Hematopoietic multipotent progenitor cell treated with erythropoietin and hydrocortisone succinate and interleukin-3 and kit ligand, for 17 days (in vitro differentiated cells): Measurements from ENCODE around the gene LMAN2.

Experiments used
- DNase-seq: peaks from one replicate; pipeline ENCODE4 v3.0.0-alpha.2; 2015; ENCODE audit warnings: low spot score

The LMAN2 gene, protein sequence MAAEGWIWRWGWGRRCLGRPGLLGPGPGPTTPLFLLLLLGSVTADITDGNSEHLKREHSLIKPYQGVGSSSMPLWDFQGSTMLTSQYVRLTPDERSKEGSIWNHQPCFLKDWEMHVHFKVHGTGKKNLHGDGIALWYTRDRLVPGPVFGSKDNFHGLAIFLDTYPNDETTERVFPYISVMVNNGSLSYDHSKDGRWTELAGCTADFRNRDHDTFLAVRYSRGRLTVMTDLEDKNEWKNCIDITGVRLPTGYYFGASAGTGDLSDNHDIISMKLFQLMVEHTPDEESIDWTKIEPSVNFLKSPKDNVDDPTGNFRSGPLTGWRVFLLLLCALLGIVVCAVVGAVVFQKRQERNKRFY

DNA sequence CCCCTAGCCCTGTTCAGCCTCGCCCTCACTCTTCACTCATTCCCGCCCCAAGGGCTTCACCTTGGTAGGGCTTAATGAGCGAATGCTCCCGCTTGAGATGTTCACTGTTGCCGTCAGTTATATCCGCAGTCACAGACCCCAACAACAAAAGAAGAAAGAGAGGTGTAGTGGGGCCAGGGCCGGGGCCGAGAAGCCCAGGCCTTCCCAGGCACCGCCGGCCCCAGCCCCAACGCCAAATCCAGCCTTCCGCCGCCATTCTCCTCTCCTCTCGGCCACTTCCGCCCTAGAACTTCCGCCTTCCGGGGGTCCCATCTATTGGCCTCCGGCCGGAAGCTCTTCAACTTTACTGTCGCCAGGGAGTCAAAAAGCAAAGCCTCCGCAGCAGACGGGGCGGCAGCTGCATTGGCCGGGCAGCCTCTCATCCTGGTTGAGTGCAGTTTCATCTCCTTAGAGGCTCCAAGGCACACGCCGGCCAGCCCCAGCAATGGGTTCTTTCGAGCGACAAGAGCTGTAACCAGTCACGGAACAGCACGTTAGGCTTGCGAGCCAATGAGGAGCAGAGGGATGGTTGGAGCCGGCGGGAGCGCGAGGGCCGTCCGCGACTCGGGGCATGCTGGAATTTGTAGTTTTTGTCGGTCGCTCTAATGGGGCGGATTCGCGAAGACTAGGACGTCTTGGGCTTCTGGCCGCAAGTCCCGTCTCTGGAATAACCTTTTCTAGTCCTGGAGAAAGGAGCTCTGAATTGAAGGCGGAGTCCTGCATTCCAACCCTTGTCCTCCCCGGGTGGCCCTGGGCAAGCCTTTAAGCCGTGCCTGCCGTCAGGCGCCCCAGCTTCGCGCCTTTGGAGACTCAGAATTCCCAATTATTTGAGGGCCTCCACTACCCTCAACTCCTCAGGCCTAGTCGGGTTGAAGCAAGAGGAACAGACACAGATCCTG lies at the start of gene LMAN2:
TSS of gene LMAN2 (minus strand) at position 277 of the 938 bp plus-strand sequence. CDS start at position 256, 21 bp downstream.
- DNase-seq = peak; percentile 94

DNA sequence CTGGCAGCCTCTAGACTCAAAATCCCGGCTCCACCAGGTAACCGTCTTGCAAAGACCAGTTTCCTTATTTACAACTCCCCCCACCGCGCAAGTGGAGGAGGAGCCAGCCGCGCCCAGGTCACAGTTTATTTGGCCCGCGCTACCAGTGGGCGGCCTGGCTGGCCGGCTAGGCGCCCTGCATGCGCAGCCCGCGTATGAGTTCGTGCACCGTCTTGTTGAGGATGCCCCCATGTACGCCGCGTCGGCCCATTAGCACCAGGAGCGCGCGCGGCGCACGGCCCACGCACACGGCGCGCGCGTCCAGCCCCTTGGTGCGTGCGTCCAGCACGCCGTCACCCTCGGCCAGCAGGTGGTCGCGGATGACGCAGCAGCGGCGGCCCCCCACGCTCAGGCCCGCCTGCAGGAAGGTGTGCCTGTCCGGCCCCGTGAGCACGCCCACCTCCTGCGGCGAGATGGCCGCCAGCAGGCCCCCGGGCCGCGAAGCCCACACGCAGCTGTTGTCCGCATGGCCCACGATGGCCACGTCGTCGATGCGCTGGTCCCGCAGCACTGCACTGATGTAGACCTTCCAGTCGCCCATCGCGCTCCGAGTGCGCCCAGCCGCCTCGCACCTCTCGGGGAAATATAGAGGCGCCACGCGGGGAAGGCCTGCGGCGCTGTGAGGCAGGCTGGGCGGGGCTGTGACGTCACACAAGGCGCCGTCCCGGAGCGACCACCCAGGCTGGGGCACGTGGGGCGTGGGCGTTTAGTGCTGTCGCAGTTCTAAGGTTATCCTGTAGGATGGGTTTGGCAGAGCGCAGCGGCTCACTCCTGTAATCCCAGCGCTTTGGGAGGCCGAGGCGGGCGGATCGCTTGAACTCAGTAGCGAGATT lies 48.8 kb upstream of the LMAN2 start, which contains the start of gene PFN3:
TSS of gene PFN3 (minus strand) at position 665 of the 872 bp plus-strand sequence. CDS start at position 580, 85 bp downstream.
- no peak for DNase-seq

DNA sequence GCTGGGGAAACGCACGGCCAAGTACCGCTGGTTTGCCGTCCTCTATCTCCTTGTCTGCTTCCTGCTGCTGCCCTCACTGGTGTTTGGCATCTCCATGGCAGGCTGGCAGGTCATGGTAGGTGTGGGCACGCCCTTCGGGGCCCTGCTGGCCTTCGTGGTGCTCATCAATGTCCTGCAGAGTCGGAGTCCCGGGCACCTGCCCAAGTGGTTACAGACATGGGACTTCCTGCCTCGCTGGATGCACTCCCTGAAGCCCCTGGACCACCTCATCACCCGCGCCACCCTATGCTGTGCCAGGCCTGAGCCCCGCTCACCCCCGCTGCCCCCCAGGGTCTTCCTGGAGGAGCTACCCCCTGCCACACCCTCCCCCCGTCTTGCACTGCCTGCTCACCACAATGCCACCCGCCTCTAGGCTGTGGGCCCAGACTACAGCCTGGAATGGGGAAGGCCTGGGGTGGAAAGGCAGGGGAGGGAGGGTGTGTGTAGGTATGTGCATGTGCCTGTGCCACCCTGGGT lies 46.5 kb upstream of the LMAN2 start:
- no peak for DNase-seq

DNA sequence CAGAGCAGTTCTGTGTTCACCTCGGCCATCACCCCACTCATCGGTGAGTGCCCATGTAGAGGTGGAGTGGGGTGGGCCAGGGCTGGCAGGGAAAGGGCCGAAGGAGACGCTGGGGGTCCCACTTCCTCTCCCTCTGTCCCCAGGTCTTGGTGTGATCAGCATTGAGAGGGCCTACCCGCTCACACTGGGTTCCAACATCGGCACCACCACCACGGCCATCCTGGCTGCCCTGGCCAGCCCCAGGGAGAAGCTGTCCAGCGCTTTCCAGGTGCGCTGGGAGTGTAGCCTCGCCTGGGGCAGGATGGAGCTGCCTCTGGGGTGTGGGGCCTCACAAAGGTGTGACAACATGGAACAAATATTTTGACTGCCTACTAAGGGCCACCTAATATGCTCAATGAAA lies 45.3 kb upstream of the LMAN2 start:
- no peak for DNase-seq

DNA sequence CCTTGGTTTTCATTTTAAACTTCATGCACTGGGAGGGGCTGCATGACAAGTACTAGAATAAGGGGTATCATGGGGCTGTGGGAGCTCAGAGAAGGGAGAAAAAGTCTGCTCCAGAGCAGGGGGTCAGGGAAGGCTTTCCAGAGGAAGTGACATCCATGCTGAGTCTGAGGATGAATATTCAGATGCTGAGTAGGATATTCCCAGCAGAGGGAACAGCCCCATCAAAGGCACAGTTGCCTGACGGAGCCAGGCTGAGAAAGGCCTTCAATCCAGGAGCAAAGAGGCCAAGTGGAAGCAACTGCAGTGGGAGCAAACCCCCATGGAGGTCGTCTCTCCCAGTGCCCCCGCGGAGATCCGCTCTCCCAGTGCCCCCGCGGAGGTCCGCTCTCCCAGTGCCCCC lies 44.6 kb upstream of the LMAN2 start:
- DNase-seq = no peak

DNA sequence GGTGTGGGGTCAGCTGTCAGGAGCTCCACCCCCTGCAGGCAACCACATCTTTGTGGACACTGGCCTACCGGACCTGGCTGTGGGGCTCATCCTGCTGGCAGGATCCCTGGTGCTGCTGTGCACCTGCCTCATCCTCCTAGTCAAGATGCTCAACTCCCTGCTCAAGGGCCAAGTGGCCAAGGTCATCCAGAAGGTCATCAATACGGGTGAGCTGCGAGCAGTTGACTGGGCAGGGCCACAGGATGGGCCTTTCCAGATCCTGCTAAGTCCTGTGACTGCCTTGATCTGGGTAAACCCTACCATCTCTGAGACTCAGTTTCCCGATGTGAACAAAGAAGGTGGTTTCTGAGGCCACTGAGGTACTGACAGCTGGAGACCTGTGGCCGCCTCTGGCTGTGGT lies 42.5 kb upstream of the LMAN2 start:
- DNase-seq = no peak

DNA sequence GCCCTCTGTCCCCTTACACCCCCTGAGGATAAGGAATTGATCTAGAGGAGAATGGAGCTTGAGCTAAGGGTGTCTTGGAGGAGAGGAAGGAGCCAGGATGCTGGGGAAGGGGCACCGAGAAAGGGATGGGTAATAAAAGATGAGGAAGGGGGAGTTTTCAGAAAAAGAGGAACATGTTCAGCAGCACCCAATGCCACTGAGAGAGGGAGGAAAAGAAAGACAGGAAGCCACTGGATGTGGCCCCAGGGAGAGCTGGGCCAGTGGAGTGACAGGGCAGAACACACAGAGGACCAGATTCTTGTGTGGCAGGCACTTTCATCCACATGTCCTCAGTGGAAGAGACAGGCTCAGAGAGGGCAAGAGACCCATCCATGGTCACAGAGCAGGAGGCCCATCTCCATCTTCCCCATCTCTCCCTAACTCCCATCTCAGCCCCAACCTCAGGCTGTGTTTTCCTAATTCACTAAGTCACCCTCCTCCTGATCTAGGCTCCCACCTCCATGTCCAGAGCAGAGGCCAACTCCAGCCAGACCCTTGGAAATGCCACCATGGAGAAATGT lies 41.8 kb upstream of the LMAN2 start:
- DNase-seq = no peak

DNA sequence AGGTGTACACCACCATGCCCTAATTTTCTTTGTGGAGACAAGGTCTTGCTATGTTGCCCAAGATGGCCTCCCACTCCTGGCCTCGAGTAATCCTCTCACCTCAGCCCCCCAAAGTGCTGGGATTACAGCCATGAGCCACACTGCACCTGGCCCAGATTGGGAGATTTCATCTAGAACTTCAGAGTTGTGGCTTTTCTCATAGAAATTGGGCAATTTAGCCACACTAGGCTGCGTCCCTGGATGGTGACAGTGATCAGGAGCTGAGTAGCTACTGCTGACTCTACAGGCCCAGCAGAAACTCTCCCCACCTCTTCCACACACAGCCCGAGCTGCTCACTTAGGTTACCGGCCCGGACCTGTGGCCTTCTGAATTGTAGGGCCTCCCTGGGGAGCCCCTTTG lies 41.3 kb upstream of the LMAN2 start:
- DNase-seq = no peak

DNA sequence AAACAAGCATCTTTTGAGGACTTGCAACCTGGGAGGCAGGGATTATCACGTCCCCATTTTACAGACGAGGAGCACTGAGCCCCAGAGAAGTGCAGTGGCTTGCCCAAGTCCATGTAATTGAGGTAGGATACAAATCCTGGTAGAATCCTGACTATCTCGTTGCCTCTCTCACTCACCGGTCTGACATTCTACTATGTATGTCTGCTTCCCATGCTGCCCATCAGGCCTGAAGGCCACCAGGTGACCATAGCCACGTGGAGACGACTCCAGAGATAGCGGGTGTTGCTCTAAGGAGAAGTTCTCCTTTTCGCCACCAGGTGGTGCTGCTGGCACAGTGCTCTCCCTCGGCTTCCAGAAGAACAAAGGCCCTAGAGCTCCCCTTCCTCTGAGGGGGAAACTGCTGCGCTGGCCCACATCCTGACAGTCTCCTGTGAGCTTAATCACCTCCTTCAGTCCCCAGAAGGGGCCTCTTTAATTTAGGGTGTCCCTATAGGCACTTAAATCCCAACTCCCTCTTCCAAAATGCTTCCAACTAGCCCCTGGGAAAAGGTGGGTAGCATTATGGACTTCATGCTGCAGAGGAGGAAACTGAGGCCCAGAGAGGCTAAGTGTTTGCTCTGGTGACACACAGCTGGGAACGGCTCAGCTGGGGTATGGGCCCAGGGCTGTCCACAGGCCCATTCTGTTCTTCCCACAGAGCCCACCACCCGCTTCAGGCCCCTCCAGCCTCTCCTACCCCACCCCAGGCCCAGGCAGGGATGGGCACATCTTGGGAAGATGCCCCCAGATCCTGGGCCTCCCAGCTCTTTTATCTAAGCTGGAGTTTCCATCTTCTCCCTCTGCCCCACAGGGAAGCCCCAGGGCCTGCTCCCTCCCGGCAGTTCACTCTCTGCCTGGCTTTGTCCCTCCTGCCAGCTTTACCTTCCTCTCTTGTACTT lies 39.2 kb upstream of the LMAN2 start:
- peak; percentile 88 for DNase-seq

DNA sequence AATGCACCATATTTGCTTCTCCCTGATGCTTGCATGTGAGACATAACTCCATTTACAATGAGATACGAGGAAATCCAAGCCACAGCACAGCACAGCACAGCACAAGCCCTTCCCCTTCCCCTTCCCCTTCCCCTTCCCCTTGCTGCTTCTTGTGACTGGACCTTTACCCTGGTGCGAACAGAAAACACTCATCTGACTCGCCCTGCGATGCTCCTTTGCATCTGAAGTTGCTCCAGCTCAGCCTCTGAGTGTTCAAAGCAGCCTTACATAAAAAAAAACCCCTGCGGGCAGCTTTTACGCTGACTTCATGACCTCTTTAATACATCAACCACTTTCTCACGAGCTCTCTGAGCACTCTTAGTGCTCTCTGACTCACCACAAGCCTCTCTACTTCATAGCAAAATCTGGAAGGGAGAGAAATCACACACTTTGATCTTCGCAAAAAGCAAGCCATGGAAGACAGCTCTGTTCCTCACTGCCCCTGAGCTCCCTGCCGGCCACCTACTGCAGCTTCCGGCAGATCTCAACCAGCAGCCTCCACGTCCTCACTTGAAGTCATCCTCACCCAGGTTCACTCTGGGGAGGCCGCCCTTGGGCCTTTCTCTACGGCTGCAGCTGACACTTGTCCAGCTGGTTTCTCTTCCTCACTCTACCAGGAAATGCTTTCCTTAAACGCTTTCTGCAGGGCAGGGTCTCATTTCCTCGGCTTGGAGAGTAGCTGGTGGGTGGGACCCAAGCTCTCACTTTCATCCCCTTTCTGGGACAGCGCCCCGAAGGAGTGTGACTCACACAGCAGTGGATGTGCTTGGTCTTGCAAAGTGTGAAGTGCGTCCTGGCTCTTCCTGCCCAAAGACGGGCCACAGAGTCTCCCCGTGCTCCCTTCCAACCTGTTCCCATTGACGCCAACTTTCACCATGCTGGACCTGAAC lies 38.0 kb upstream of the LMAN2 start:
- no peak for DNase-seq

DNA sequence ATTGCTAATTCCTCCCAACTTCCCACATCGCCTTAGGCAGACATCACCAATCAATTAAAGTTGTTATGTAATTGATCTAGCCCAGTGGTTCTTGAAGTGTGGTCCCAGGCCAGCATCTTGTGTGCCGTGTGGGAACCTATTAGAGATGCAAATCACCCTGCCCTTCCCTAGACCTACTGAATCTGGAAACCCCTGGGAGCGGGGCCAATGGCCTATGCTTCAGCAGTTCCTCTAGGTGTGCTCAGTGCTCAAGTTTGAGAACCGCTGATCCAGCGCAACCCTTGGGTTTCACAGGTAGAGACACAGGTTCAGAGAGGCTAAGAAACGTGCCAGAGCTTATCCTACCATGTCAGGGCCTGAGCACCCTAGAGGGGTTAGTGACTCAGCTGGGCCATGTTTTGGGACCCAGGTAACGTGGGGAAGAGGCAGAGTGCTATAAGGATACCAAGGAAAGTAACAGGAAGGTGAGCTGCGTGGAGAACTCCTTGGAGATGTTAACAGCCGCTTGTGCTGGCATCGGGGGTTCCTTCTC lies 37.1 kb upstream of the LMAN2 start:
- DNase-seq = no peak

DNA sequence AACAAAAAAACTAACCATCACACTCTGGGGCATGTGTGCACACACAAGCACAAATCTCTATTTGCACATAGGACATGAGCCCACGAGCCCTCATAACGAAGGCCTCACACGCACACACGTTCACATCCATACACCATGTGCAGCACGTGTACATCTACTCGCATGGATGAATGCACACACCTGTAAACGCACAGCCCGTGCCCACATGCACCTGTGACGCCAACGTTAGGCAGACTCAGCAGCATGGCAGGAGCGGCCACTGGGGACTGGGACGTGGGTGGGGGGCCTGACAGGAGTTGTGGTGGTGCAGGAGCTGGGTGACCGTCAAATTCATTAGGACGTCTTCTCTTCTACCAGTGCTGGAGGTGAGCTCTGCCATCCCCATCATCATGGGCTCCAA lies 35.9 kb upstream of the LMAN2 start:
- no peak for DNase-seq

DNA sequence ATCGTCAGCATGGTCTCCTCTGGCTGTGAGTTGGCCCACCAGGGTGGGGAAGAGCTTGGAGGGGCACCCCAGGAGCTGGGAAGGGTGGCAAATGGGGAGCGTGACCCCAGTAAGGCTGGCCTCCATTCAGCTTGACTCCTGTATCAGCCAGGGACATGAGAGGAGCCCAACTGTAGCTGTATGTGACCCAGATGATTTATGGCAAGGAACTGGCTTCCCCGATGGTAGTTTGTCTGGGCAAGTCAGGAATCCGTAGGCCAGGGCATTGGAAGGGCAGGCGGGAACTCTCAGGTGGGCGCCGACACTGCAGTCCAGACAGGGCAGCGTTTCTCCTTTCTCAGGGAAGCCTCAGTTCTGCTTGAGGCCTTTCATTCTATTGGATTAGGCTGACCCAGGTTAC lies 35.1 kb upstream of the LMAN2 start:
- no peak for DNase-seq

DNA sequence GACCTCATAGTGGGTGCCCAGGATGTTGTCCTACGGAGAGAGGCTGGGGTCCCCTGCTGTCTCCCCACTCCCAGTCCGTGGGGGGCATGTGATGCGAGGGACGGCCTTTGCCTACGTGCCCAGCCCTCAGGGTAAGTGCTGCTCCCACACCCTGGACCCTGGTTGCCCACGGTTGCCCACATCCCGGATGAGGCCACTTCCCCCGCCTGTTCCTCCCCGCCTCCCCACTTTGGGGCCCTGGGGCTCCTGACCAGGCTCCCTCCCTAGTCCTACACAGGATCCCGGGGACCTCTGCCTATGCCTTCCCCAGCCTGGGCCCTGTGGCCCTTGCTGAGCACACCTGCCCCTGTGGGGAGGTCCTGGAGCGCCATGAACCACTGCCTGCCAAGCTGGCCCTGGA lies 34.3 kb upstream of the LMAN2 start:
- DNase-seq = no peak

DNA sequence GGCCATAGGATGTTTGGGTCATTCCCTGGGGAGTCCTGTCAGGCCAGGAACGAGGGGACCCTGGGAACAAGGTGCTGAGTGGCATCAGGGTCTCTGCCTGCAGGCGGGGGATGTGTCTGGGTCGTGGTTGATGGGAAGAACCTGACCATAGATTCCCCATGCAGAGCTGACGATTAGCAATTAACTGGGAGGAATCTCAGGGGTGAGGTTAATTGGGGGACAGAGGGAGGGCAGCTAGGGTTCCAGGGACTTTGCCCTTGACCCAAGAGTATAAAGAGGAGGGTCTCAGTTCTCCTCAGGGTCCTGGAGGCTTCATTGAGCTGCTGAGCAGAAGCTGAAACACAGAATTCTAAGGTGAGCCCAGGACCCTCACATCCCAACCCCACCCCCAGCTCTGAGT lies 32.7 kb upstream of the LMAN2 start, which contains the start of gene SLC34A1:
TSS of gene SLC34A1 (plus strand) at position 301 of the 400 bp plus-strand sequence. CDS start 1,308 bp downstream, outside the sequence.
- no peak for DNase-seq

DNA sequence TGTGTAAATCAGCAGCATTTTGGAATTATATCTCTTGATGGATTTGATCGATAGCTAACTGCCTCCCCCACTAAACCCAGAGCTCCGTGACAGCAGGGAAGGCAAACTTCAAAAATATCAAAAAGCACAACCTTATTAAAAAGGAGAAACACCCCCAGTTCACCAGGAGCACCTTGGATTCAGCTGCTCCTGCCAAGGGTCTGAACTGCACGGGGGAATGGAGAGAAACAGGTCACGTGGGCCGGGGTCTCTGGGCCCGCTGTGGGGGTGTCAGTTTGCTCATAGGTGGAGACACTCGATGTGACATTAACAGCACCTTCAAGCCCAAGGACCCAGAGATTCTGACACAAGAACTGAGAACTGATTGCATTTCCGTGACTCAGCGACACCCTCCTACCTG lies 31.7 kb upstream of the LMAN2 start:
- DNase-seq = no peak

DNA sequence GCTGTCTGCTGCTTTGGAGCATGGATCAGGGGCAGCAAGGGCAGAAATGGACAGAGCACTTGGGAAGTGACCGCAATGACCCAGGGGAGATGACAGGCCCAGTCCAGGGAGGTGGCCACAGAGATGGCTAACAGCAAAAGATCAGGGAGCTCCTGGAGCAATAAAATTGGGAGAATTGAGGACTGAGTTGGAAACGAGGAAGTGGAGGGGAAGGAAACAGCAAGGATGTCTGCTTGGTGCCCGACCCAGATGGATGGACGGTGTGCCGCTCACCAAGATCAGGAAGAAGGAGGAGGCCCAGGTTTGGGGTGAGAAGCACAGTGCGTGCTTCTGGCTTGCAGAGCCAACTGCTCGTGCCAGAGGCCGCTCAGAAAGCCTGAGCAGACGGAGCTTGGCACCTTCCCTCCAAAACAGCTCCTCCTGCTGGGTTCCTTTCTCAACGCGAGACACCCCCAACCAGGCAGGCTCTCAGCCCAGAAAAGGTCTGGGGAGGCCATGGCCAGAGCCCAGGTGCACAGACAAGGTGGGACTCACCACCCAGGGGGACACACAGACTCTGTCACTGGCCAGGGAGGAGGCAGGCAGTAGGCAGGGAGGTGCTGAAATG lies 31.1 kb upstream of the LMAN2 start:
- DNase-seq = no peak

DNA sequence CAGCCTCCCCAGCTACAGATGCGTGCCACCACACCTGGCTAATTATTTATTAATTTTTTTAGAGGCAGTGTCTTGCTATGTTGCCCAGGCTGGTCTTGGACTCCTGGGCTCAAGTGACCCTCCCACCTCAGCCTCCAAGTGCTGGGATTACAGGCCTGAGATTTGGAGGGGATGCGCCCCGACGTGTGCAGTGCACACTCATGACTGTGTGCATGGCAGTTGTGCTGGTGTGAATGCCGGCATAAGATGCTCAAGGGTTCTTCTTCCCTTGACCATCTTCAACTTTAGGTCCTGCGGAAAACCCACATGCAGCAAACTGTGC lies 29.3 kb upstream of the LMAN2 start:
- no peak for DNase-seq
